B cell (primary cell): ENCODE results near the gene RNF148. TPM values are rescaled to one million over a fixed set of nuclear protein-coding genes. Genes with fewer than 3 reads are reported as not detected.

Source experiments
- ATAC-seq: fragments of 200-7000 bp; cut with Tn5 transposase; one replicate; pipeline ENCODE4 v1.10.0; 2021; ENCODE audit warnings: low read depth, mild to moderate bottlenecking, moderate number of reproducible peaks, moderate library complexity
- CTCF ChIA-PET: fragments of 350-600 bp; sonication (Branson Sonifier 250); formaldehyde crosslinking; loops from one replicate; lab custom pipeline; 2021; ENCODE audit warnings: antibody characterized with exemption, inconsistent platforms; lab: Charles Lee
- POLR2A ChIA-PET: fragments of 350-600 bp; sonication (Branson Sonifier 250); formaldehyde crosslinking; loops from one replicate; lab custom pipeline; 2021; ENCODE audit warnings: antibody characterized with exemption; lab: Charles Lee
- DNase-seq: peaks from one replicate; pipeline ENCODE4 v3.0.0; 2013
- H2AFZ ChIP-seq: 2 replicates; pipeline ENCODE4 v1.6.1; 2012; ENCODE audit warnings: mild to moderate bottlenecking, low read depth, low read length; ENCODE audit not compliant: insufficient read depth, poor library complexity, severe bottlenecking
- H3K27ac ChIP-seq, 2 donors: 1 replicate in 1 of 2; 2 replicates in 1 of 2; pipeline ENCODE4 v1.5.1; 2012 to 2013; ENCODE audit warnings: low read length in 2 of 2, mild to moderate bottlenecking in 2 of 2, moderate library complexity in 1 of 2
- H3K27me3 ChIP-seq, 4 experiments: fragments of 200-600 bp in 1 of 4; sonication (generic) in 1 of 4; replicated peaks in 1 of 4; 1 replicate in 2 of 4; 2 replicates in 2 of 4; pipeline versions ENCODE4 v1.6.1 to v1.7.0; 2013 to 2016; ENCODE audit warnings: low read length in 3 of 4, mild to moderate bottlenecking in 2 of 4, mixed read lengths in 1 of 4, moderate library complexity in 1 of 4; ENCODE audit not compliant: insufficient read depth in 4 of 4, control insufficient read depth in 3 of 4; ENCODE audit errors: control extremely low read depth in 1 of 4
- H3K36me3 ChIP-seq, 2 experiments: replicated peaks in 1 of 2; 1 replicate in 1 of 2; 2 replicates in 1 of 2; pipeline versions ENCODE4 v1.6.1 to v1.7.1; 2013; ENCODE audit warnings: low read length in 1 of 2; ENCODE audit not compliant: insufficient read depth in 2 of 2, control insufficient read depth in 1 of 2; ENCODE audit errors: control extremely low read depth in 1 of 2, extremely low read depth in 1 of 2
- H3K4me1 ChIP-seq, 2 donors: fragments of 200-600 bp in 1 of 2; sonication (generic) in 1 of 2; 1 replicate in 1 of 2; 2 replicates in 1 of 2; pipeline versions ENCODE4 v1.5.1 to v1.6.1; 2013 to 2017; ENCODE audit warnings: low read length in 2 of 2; ENCODE audit not compliant: control insufficient read depth in 2 of 2, insufficient read depth in 2 of 2
- H3K4me2 ChIP-seq: replicated peaks from 2 replicates; pipeline ENCODE3; 2012; ENCODE audit warnings: mild to moderate bottlenecking, low read depth, low read length; ENCODE audit not compliant: poor library complexity, severe bottlenecking
- H3K4me3 ChIP-seq, 5 experiments: fragments of 200-600 bp in 1 of 5; sonication (generic) in 1 of 5; 1 replicate in 3 of 5; 2 replicates in 2 of 5; pipeline versions ENCODE4 v1.5.1 to v1.7.0; 2011 to 2016; ENCODE audit warnings: low read length in 4 of 5, mild to moderate bottlenecking in 4 of 5, low read depth in 2 of 5, control low read depth in 1 of 5, moderate library complexity in 1 of 5; ENCODE audit not compliant: insufficient read depth in 1 of 5; ENCODE audit errors: control extremely low read depth in 1 of 5, extremely low read depth in 1 of 5
- H3K79me2 ChIP-seq: fragments of 200-600 bp; sonication (generic); one replicate; pipeline ENCODE4 v1.6.0; 2016; ENCODE audit warnings: low read length; ENCODE audit not compliant: control insufficient read depth, insufficient read depth
- H3K9ac ChIP-seq: fragments of 200-600 bp; sonication (generic); 2 replicates; pipeline ENCODE4 v1.6.1; 2017; ENCODE audit warnings: mild to moderate bottlenecking, low read length, moderate library complexity
- H3K9me3 ChIP-seq, 3 donors: one replicate each; pipeline versions ENCODE4 v1.6.1 to v1.7.1; 2013; ENCODE audit warnings: low read length in 2 of 3; ENCODE audit not compliant: control insufficient read depth in 2 of 3, insufficient read depth in 1 of 3; ENCODE audit errors: control extremely low read depth in 1 of 3
- H4K20me1 ChIP-seq: 2 replicates; pipeline ENCODE4 v1.6.0; 2012; ENCODE audit warnings: mild to moderate bottlenecking, low read length; ENCODE audit not compliant: insufficient read depth, control insufficient read depth, poor library complexity, severe bottlenecking
- H3K27ac Mint-ChIP-seq: one replicate; pipeline ENCODE4 v1.8.0; 2021; ENCODE audit warnings: mixed read lengths
- H3K27me3 Mint-ChIP-seq: one replicate; pipeline ENCODE4 v1.8.0; 2021; ENCODE audit warnings: mixed read lengths
- H3K4me1 Mint-ChIP-seq: one replicate; pipeline ENCODE4 v1.8.0; 2021; ENCODE audit warnings: mixed read lengths
- H3K4me3 Mint-ChIP-seq: one replicate; pipeline ENCODE4 v1.8.0; 2021; ENCODE audit warnings: mixed read lengths
- H3K9me3 Mint-ChIP-seq: one replicate; pipeline ENCODE4 v1.8.0; 2022; ENCODE audit warnings: mixed read lengths; ENCODE audit not compliant: insufficient read depth
- EZH2 ChIP-seq: IDR thresholded peaks from 2 replicates; pipeline ENCODE4 v1.6.1; 2012; ENCODE audit warnings: borderline replicate concordance, low read depth, mild to moderate bottlenecking, moderate library complexity, low read length; ENCODE audit not compliant: insufficient read depth, poor library complexity, severe bottlenecking
- WGBS: methylation state at CpG from one replicate; pipeline ENCODE4 v1.1.5; 2013; ENCODE audit warnings: missing lambda C conversion rate; ENCODE audit not compliant: insufficient coverage; 5-methylcytosine and 5-hydroxymethylcytosine counted together
- intact Hi-C: fragments of 100-400 bp; cut with micrococcal nuclease; formaldehyde crosslinking; loops from one replicate; pipeline ENCODE4 v1.10.0; 2022
- polyA plus RNA-seq: library from polyadenylated mRNA; depleted of rRNA; stranded (reverse); fragments of >200 nt; gene quantifications from 2 replicates; pipeline ENCODE4 v1.2.3, GENCODE V29; 2012
- total RNA-seq, 2 donors: library from RNA; stranded (reverse); fragments of 120-200 nt in 1 of 2; gene quantifications; 1 replicate in 1 of 2; 2 replicates in 1 of 2; pipeline versions ENCODE4 v1.2.3 to v1.2.4, GENCODE V29; 2013 to 2022
- TF ChIP-seq, protein P1 (sequence below): fragments of 200-600 bp; IDR thresholded peaks from one replicate; pipeline ENCODE4 v1.8.0; 2022; ENCODE audit warnings: antibody characterized with exemption, mild to moderate bottlenecking

Gene RNF148
- total and polyA plus RNA-seq, 2 donors (not counting 1 experiment from before 2014, with no cell fraction given) = not detected

DNA sequence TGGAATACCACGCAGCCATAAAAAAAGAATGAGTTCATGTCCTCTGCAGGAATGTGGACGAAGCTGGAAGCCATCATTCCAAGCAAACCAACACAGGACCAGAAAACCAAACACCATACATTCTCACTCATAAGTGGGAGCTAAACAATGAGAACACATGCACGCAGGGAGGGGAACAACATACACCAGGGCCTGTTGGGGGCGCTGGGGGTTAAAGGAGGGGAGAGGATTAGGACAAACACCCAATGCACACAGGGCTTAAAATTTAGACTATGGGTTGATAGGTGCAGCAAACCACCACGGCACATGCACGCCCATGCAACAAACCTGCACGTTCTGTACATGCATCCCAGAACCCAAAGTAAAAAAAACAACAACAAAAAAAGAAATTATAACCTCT lies 27.1 kb downstream of the RNF148 start:
- peaks cover 0 to 6% (median 0%) of the 10 kb centered on the region in 3 donors for H3K9me3 ChIP-seq
- intact Hi-C loops = no loop called here
- H3K27ac ChIP-seq = no peak overlapping the region
- Mint-ChIP-seq H3K9me3 (peaks cover 9% of the 10 kb centered on the region), H3K4me1 (no peaks in the 10 kb centered on the region), H3K27me3 (no peaks in the 10 kb centered on the region), H3K27ac (no peak overlapping the region), H3K4me3 (no peak overlapping the region)
- no peaks in the 10 kb centered on the region for H4K20me1 ChIP-seq
- ChIA-PET POLR2A (no interaction called here), CTCF (no interaction called here)
- no peak overlapping the region for H3K9ac ChIP-seq
- no peak overlapping the region for H3K4me2 ChIP-seq
- TF ChIP-seq, protein P1, sequence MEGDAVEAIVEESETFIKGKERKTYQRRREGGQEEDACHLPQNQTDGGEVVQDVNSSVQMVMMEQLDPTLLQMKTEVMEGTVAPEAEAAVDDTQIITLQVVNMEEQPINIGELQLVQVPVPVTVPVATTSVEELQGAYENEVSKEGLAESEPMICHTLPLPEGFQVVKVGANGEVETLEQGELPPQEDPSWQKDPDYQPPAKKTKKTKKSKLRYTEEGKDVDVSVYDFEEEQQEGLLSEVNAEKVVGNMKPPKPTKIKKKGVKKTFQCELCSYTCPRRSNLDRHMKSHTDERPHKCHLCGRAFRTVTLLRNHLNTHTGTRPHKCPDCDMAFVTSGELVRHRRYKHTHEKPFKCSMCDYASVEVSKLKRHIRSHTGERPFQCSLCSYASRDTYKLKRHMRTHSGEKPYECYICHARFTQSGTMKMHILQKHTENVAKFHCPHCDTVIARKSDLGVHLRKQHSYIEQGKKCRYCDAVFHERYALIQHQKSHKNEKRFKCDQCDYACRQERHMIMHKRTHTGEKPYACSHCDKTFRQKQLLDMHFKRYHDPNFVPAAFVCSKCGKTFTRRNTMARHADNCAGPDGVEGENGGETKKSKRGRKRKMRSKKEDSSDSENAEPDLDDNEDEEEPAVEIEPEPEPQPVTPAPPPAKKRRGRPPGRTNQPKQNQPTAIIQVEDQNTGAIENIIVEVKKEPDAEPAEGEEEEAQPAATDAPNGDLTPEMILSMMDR = no peak
- no peak for TF ChIP-seq EZH2
- no peak overlapping the region for H2AFZ ChIP-seq
- no peaks in the 10 kb centered on the region for H3K36me3 ChIP-seq
- no peak overlapping the region for H3K4me3 ChIP-seq
- H3K27me3 ChIP-seq = no peaks in the 10 kb centered on the region
- ATAC-seq (no peak), DNase-seq (no peak)
- H3K4me1 ChIP-seq = no peaks in the 10 kb centered on the region
- WGBS = 100% methylated on average over 1 of the region's 7 CpGs
- H3K79me2 ChIP-seq = no peaks in the 10 kb centered on the region

DNA sequence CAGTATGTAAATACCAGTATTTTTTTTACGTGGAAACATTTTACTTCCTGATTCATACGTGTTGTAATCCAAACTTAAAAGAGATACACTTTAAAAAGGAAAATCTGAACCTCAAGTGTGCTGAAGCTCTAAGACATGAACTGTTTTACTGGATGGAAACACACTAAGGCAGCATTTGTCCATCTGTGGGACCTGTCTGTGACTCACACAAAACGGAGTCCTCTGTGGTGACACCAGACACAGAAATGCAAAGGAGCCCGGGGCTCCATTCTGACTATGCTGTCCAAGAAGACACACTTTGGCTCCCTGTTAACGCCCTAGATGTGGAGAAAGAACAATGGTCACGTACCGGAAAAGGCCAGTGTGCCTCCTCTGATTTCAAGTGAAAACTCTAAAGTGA lies 27.7 kb downstream of the RNF148 start:
- Mint-ChIP-seq H3K4me1 (no peaks in the 10 kb centered on the region), H3K4me3 (no peak overlapping the region), H3K27ac (no peak overlapping the region), H3K9me3 (peaks cover 9% of the 10 kb centered on the region), H3K27me3 (no peaks in the 10 kb centered on the region)
- intact Hi-C loops = no loop called here
- Histone ChIP-seq H3K79me2 (no peaks in the 10 kb centered on the region), H3K4me2 (no peak overlapping the region), H3K27me3 (no peaks in the 10 kb centered on the region), H3K4me1 (no peaks in the 10 kb centered on the region), H3K27ac (no peak overlapping the region), H2AFZ (no peak overlapping the region), H3K36me3 (no peaks in the 10 kb centered on the region), H4K20me1 (no peaks in the 10 kb centered on the region), H3K4me3 (no peak overlapping the region), H3K9ac (no peak overlapping the region), H3K9me3 (peaks cover 0 to 6% (median 0%) of the 10 kb centered on the region in 3 donors)
- WGBS = 90% methylated on average over 3 of the region's 7 CpGs
- no peak for TF ChIP-seq EZH2
- TF ChIP-seq, protein P1 = no peak
- ChIA-PET CTCF (no interaction called here), POLR2A (no interaction called here)
- ATAC-seq = no peak
- DNase-seq = no peak
